ENCODE data around the gene UBE2E3.

UBE2E3 gene

DNA sequence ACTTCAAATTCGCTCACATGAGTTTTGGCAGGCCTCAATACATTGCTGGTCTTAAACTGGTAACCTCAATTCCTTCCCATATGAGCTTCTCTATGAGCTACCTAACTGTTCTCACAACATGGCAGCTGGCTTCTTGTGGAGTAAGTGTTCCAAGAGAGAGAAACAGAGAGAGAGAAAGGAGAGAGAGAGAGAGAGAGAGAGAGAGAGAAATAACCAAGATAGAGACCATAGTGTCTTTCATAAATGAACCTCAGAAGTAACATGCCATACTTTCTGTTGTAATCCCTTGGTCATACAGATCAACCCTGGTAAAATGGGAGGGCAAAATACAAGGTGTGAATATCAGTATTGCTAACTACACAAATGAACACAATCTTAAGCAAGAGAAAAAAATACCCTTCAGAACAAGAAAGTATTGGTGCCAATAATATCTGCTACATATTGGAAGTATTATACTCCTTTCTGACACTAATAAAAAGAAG, 33.2 kb upstream of the UBE2E3 start:
- Histone ChIP-seq H4K91ac (ENCODE audit: low read length) (no peak overlapping the region), H3K9me3 (ENCODE audit: control insufficient read depth, low read length) (no peaks in the 10 kb centered on the region), H3K4ac (ENCODE audit: low read depth in 1 of 2, low read length in 2 of 2) (no peak overlapping the region), H2AK5ac (ENCODE audit: low read length, severe bottlenecking) (no peak overlapping the region), H3K79me1 (replicated peaks; ENCODE audit: low read length, poor library complexity, severe bottlenecking) (no peaks in the 10 kb centered on the region), H3K36me3 (ENCODE audit: control insufficient read depth in 1 of 2, insufficient read depth in 2 of 2, low read depth in 1 of 2, low read length in 2 of 2) (no peaks in the 10 kb centered on the region), H3K27ac (ENCODE audit: low read length, poor library complexity, severe bottlenecking) (no peak overlapping the region), H3K27me3 (ENCODE audit: control insufficient read depth in 1 of 2, insufficient read depth in 1 of 2, low read length in 2 of 2) (no peaks in the 10 kb centered on the region), H3K4me1 (ENCODE audit: control insufficient read depth, insufficient read depth, low read depth, low read length) (no peaks in the 10 kb centered on the region), H2BK120ac (ENCODE audit: low read depth, low read length) (no peak overlapping the region), H3K9ac (ENCODE audit: low read length) (no peak overlapping the region), H2BK12ac (ENCODE audit: low read length in 2 of 2) (no peak overlapping the region), H2BK5ac (ENCODE audit: low read depth, low read length, poor library complexity, severe bottlenecking) (no peak overlapping the region), H4K8ac (ENCODE audit: low read length) (no peak overlapping the region), H3K4me3 (ENCODE audit: insufficient read depth in 1 of 2, low read depth in 1 of 2, low read length in 2 of 2) (no peak overlapping the region), H2BK15ac (ENCODE audit: low read depth, poor library complexity, severe bottlenecking) (no peak overlapping the region), H3K14ac (ENCODE audit: low read length in 2 of 2) (no peak overlapping the region), H2AFZ (ENCODE audit: low read depth, low read length) (no peak overlapping the region), H3K18ac (ENCODE audit: low read depth in 1 of 2, low read length in 2 of 2) (no peak overlapping the region), H3K4me2 (ENCODE audit: low read length, poor library complexity, severe bottlenecking) (no peak overlapping the region), H3K23ac (ENCODE audit: low read length in 2 of 2) (no peak overlapping the region)
- 67% methylated on average over 1 of the region's 1 CpG for WGBS
- DNase-seq = no peak

DNA sequence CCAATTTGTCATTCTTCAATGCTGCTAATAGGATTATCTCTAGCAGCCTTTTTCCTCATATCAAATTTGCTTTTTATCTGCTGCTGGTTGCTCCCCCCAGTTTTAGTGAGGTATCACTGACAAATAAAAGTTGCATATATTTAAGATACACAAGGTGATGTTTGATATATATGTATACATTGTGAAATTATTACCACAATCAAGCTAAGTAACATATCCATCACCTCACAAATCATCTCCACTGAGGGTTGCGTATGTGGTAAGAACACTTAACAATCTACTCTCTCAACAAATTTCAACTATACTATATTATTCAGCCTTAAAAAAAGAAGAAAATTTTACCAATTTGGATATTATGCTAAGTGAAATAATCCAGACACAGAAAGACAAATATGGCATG, 30.5 kb upstream of the UBE2E3 start:
- Histone ChIP-seq H3K4me2 (ENCODE audit: low read length, poor library complexity, severe bottlenecking) (no peak overlapping the region), H3K18ac (ENCODE audit: low read depth in 1 of 2, low read length in 2 of 2) (no peak overlapping the region), H3K27ac (ENCODE audit: low read length, poor library complexity, severe bottlenecking) (no peak overlapping the region), H2AFZ (ENCODE audit: low read depth, low read length) (no peak overlapping the region), H4K8ac (ENCODE audit: low read length) (no peak overlapping the region), H3K14ac (ENCODE audit: low read length in 2 of 2) (no peak overlapping the region), H3K27me3 (ENCODE audit: control insufficient read depth in 1 of 2, insufficient read depth in 1 of 2, low read length in 2 of 2) (no peaks in the 10 kb centered on the region), H3K9ac (ENCODE audit: low read length) (no peak overlapping the region), H3K4ac (ENCODE audit: low read depth in 1 of 2, low read length in 2 of 2) (no peak overlapping the region), H4K91ac (ENCODE audit: low read length) (no peak overlapping the region), H2BK15ac (ENCODE audit: low read depth, poor library complexity, severe bottlenecking) (no peak overlapping the region), H3K79me1 (replicated peaks; ENCODE audit: low read length, poor library complexity, severe bottlenecking) (no peaks in the 10 kb centered on the region), H3K9me3 (ENCODE audit: control insufficient read depth, low read length) (no peaks in the 10 kb centered on the region), H2BK120ac (ENCODE audit: low read depth, low read length) (no peak overlapping the region), H2BK5ac (ENCODE audit: low read depth, low read length, poor library complexity, severe bottlenecking) (no peak overlapping the region), H3K4me1 (ENCODE audit: control insufficient read depth, insufficient read depth, low read depth, low read length) (no peaks in the 10 kb centered on the region), H3K4me3 (ENCODE audit: insufficient read depth in 1 of 2, low read depth in 1 of 2, low read length in 2 of 2) (no peak overlapping the region), H2BK12ac (ENCODE audit: low read length in 2 of 2) (no peak overlapping the region), H2AK5ac (ENCODE audit: low read length, severe bottlenecking) (no peak overlapping the region), H3K23ac (ENCODE audit: low read length in 2 of 2) (no peak overlapping the region), H3K36me3 (ENCODE audit: control insufficient read depth in 1 of 2, insufficient read depth in 2 of 2, low read depth in 1 of 2, low read length in 2 of 2) (no peaks in the 10 kb centered on the region)
- no peak for DNase-seq
- WGBS = 71% methylated on average over 1 of the region's 1 CpG

DNA sequence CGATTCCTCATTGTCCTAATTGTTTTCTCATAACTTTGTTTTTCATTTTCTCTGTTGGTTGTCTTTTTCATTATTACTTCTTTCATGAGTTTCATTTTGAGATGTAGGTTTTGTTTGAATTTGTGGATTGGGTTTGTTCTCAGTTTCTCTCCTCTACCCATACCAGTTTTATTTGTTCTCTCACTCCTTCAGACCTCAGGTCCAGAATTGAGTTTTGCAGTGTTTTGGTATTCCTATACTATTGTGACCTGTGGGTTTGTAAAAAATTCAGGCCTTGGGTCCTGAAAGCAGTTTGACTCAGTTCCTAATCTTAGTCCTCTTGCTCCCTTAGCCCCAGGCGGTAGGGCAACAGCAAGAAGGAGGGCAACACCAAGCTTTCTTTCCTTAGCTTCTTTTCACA, 28.3 kb upstream of the UBE2E3 start:
- Histone ChIP-seq H3K18ac (ENCODE audit: low read depth in 1 of 2, low read length in 2 of 2) (no peak overlapping the region), H3K14ac (ENCODE audit: low read length in 2 of 2) (no peak overlapping the region), H3K36me3 (ENCODE audit: control insufficient read depth in 1 of 2, insufficient read depth in 2 of 2, low read depth in 1 of 2, low read length in 2 of 2) (no peaks in the 10 kb centered on the region), H3K9me3 (ENCODE audit: control insufficient read depth, low read length) (no peaks in the 10 kb centered on the region), H3K4me3 (ENCODE audit: insufficient read depth in 1 of 2, low read depth in 1 of 2, low read length in 2 of 2) (no peak overlapping the region), H3K23ac (ENCODE audit: low read length in 2 of 2) (no peak overlapping the region), H3K27me3 (ENCODE audit: control insufficient read depth in 1 of 2, insufficient read depth in 1 of 2, low read length in 2 of 2) (no peaks in the 10 kb centered on the region), H4K91ac (ENCODE audit: low read length) (no peak overlapping the region), H2AK5ac (ENCODE audit: low read length, severe bottlenecking) (no peak overlapping the region), H3K4me1 (ENCODE audit: control insufficient read depth, insufficient read depth, low read depth, low read length) (no peaks in the 10 kb centered on the region), H3K27ac (ENCODE audit: low read length, poor library complexity, severe bottlenecking) (no peak overlapping the region), H3K9ac (ENCODE audit: low read length) (no peak overlapping the region), H2BK12ac (ENCODE audit: low read length in 2 of 2) (no peak overlapping the region), H4K8ac (ENCODE audit: low read length) (no peak overlapping the region), H2AFZ (ENCODE audit: low read depth, low read length) (no peak overlapping the region), H2BK120ac (ENCODE audit: low read depth, low read length) (no peak overlapping the region), H3K79me1 (replicated peaks; ENCODE audit: low read length, poor library complexity, severe bottlenecking) (no peaks in the 10 kb centered on the region), H3K4me2 (ENCODE audit: low read length, poor library complexity, severe bottlenecking) (no peak overlapping the region), H2BK15ac (ENCODE audit: low read depth, poor library complexity, severe bottlenecking) (no peak overlapping the region), H3K4ac (ENCODE audit: low read depth in 1 of 2, low read length in 2 of 2) (no peak overlapping the region), H2BK5ac (ENCODE audit: low read depth, low read length, poor library complexity, severe bottlenecking) (no peak overlapping the region)
- WGBS = 81% methylated on average over 1 of the region's 2 CpGs
- no peak for DNase-seq

DNA sequence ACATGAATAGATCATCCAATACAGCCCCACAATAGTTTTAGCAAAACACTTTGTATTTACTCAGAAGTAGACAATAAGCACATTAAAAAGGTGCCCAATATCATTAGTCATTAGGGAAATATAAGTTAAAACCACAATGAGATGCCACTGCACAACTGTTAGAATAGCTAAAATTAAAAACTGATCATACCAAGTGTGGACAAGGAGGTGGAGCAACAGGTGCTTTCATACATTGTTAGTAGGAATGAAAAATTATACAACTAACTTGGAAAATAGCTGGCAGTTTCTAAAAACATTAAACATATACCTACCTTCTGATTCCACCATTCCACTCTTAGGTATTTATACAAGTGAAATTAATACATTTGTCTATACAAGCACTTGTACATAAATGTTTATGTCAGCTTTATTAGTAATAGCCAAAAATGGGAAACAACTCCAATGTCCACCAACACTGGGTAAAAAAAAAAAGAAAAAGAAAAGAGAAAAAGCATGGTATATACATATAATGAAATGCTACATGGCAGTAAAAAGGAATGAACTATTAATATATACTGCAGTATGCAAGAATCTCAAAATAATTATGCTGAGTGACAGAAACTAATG, 27.6 kb upstream of the UBE2E3 start:
- Histone ChIP-seq H3K4me2 (ENCODE audit: low read length, poor library complexity, severe bottlenecking) (no peak overlapping the region), H3K14ac (ENCODE audit: low read length in 2 of 2) (no peak overlapping the region), H4K8ac (ENCODE audit: low read length) (no peak overlapping the region), H4K91ac (ENCODE audit: low read length) (no peak overlapping the region), H2BK15ac (ENCODE audit: low read depth, poor library complexity, severe bottlenecking) (no peak overlapping the region), H3K36me3 (ENCODE audit: control insufficient read depth in 1 of 2, insufficient read depth in 2 of 2, low read depth in 1 of 2, low read length in 2 of 2) (no peaks in the 10 kb centered on the region), H3K23ac (ENCODE audit: low read length in 2 of 2) (no peak overlapping the region), H3K27ac (ENCODE audit: low read length, poor library complexity, severe bottlenecking) (no peak overlapping the region), H3K4me3 (ENCODE audit: insufficient read depth in 1 of 2, low read depth in 1 of 2, low read length in 2 of 2) (no peak overlapping the region), H2BK120ac (ENCODE audit: low read depth, low read length) (no peak overlapping the region), H3K9ac (ENCODE audit: low read length) (no peak overlapping the region), H3K18ac (ENCODE audit: low read depth in 1 of 2, low read length in 2 of 2) (no peak overlapping the region), H2AFZ (ENCODE audit: low read depth, low read length) (no peak overlapping the region), H3K79me1 (replicated peaks; ENCODE audit: low read length, poor library complexity, severe bottlenecking) (no peaks in the 10 kb centered on the region), H3K4me1 (ENCODE audit: control insufficient read depth, insufficient read depth, low read depth, low read length) (no peaks in the 10 kb centered on the region), H2BK12ac (ENCODE audit: low read length in 2 of 2) (no peak overlapping the region), H3K27me3 (ENCODE audit: control insufficient read depth in 1 of 2, insufficient read depth in 1 of 2, low read length in 2 of 2) (no peaks in the 10 kb centered on the region), H2BK5ac (ENCODE audit: low read depth, low read length, poor library complexity, severe bottlenecking) (no peak overlapping the region), H3K9me3 (ENCODE audit: control insufficient read depth, low read length) (no peaks in the 10 kb centered on the region), H2AK5ac (ENCODE audit: low read length, severe bottlenecking) (no peak overlapping the region), H3K4ac (ENCODE audit: low read depth in 1 of 2, low read length in 2 of 2) (no peak overlapping the region)
- no peak for DNase-seq

Data from mesenchymal stem cell (in vitro differentiated cells and primary cell).